H1 (cell line): ENCODE results near the gene PCBP4. TPM values are rescaled to one million over a fixed set of nuclear protein-coding genes. Genes with fewer than 3 reads are reported as not detected.

Experiments
- CBX8 ChIP-seq: fragments of 300-800, 300-1000 bp; sonication (generic); IDR thresholded peaks from 2 replicates; pipeline ENCODE4 v1.7.1; 2016; ENCODE audit warnings: low read depth, low read length, borderline replicate concordance
- CHD2 ChIP-seq: IDR thresholded peaks from 2 replicates; pipeline ENCODE4 v1.6.1; 2012; ENCODE audit warnings: low read length, improper control_type of control experiment
- CTBP2 ChIP-seq: IDR thresholded peaks from 2 replicates; pipeline ENCODE4 v1.7.0; 2011; ENCODE audit warnings: borderline replicate concordance, mild to moderate bottlenecking, moderate library complexity, mixed read lengths, low read length; ENCODE audit not compliant: insufficient read depth, insufficient read length
- EGR1 ChIP-seq: IDR thresholded peaks from 2 replicates; pipeline ENCODE4 v1.6.1; 2011; ENCODE audit warnings: low read depth, low read length, borderline replicate concordance
- EP300 ChIP-seq, 2 experiments: IDR thresholded peaks; 1 replicate in 1 of 2; 2 replicates in 1 of 2; pipeline ENCODE4 v1.6.1; 2011 to 2012; ENCODE audit warnings: low read depth in 2 of 2, low read length in 2 of 2, mild to moderate bottlenecking in 2 of 2, borderline replicate concordance in 1 of 2, inconsistent platforms in 1 of 2, moderate library complexity in 1 of 2
- EZH2 ChIP-seq: fragments of 200-600 bp; sonication (generic); IDR thresholded peaks from 2 replicates; pipeline ENCODE4 v1.7.1; 2012; ENCODE audit warnings: low read depth, mild to moderate bottlenecking, moderate library complexity, low read length, inconsistent platforms; ENCODE audit not compliant: severe bottlenecking
- HDAC2 ChIP-seq, 2 experiments: fragments of 300-600 bp in 1 of 2; sonication (generic) in 1 of 2; IDR thresholded peaks; 2 replicates each; pipeline ENCODE4 v1.6.1; 2011 to 2012; ENCODE audit warnings: low read depth in 2 of 2, low read length in 2 of 2, mild to moderate bottlenecking in 2 of 2, moderate library complexity in 2 of 2, borderline replicate concordance in 1 of 2, inconsistent platforms in 1 of 2
- JUND ChIP-seq: IDR thresholded peaks from 2 replicates; pipeline ENCODE4 v1.6.1; 2011; ENCODE audit warnings: mild to moderate bottlenecking, improper control_type of control experiment, low read length
- KDM1A ChIP-seq: fragments of 200-600, 300-600 bp; sonication (generic); IDR thresholded peaks from 2 replicates; pipeline ENCODE4 v1.7.1; 2016; ENCODE audit warnings: mild to moderate bottlenecking, low read length, borderline replicate concordance
- NRF1 ChIP-seq: IDR thresholded peaks from 2 replicates; pipeline ENCODE4 v1.6.1; 2011; ENCODE audit warnings: mild to moderate bottlenecking, low read depth, low read length, improper control_type of control experiment
- PHF8 ChIP-seq: fragments of 200-600 bp; sonication (generic); conservative IDR thresholded peaks from 2 replicates; pipeline ENCODE4 v1.7.1; 2012; ENCODE audit warnings: low read depth, mild to moderate bottlenecking, inconsistent platforms, low read length, moderate library complexity
- POLR2AphosphoS5 ChIP-seq: IDR thresholded peaks from 2 replicates; pipeline ENCODE4 v1.6.1; 2011; ENCODE audit warnings: low read depth, low read length
- RAD21 ChIP-seq, 2 experiments: IDR thresholded peaks in 1 of 2; conservative IDR thresholded peaks in 1 of 2; 2 replicates each; pipeline ENCODE4 v1.6.1; 2011; ENCODE audit warnings: low read depth in 2 of 2, low read length in 2 of 2, improper control_type of control experiment in 1 of 2, inconsistent platforms in 1 of 2, mild to moderate bottlenecking in 1 of 2, moderate library complexity in 1 of 2
- RFX5 ChIP-seq: IDR thresholded peaks from 2 replicates; pipeline ENCODE4 v1.6.1; 2011; ENCODE audit warnings: low read depth, low read length, improper control_type of control experiment, borderline replicate concordance
- RXRA ChIP-seq: IDR thresholded peaks from 2 replicates; pipeline ENCODE4 v1.6.1; 2011; ENCODE audit warnings: low read depth, mild to moderate bottlenecking, low read length, moderate library complexity; ENCODE audit not compliant: insufficient read depth
- TCF12 ChIP-seq: IDR thresholded peaks from 2 replicates; pipeline ENCODE4 v1.6.1; 2011; ENCODE audit warnings: low read depth, mild to moderate bottlenecking, low read length
- polyA plus RNA-seq, 7 experiments: library from polyadenylated mRNA; depleted of rRNA in 3 of 7; stranded (reverse) in 5 of 7; unstranded in 2 of 7; fragments of >200 nt in 5 of 7; fragments of 200-250 nt in 2 of 7; gene quantifications; 1 replicate in 5 of 7; 2 replicates in 1 of 7; 4 replicates in 1 of 7; pipeline versions ENCODE4 v1.2.1 to v1.2.3, GENCODE V29; 2011 to 2013; ENCODE audit warnings: missing spikeins in 2 of 7, mixed read lengths in 2 of 7
- total RNA-seq: library from RNA; stranded (reverse); fragmentation: NEBNext Ultra II Directional; extraction: Animal tissue kit (Norgen Biotek cat#: 25700); gene quantifications from 2 replicates; pipeline ENCODE4 v1.2.1, GENCODE V29; 2021
- TF ChIP-seq, protein P1 (sequence below), 3 experiments: IDR thresholded peaks; 1 replicate in 2 of 3; 2 replicates in 1 of 3; pipeline versions ENCODE4 v1.5.1 to v1.6.1; 2011; ENCODE audit warnings: low read length in 3 of 3, mild to moderate bottlenecking in 3 of 3, inconsistent platforms in 2 of 3, low read depth in 1 of 3, moderate library complexity in 1 of 3; ENCODE audit not compliant: insufficient read depth in 1 of 3; ENCODE audit errors: control extremely low read depth in 1 of 3
- TF ChIP-seq, protein P2 (sequence below): IDR thresholded peaks from 2 replicates; pipeline ENCODE4 v1.6.1; 2011; ENCODE audit warnings: low read depth, mild to moderate bottlenecking, low read length; ENCODE audit not compliant: insufficient read depth

Gene PCBP4
- total and polyA plus RNA-seq, 2 of the 8 experiments (the other 6 are each of a cell fraction or from before 2014, with no cell fraction given) = 16.4 to 34.1 TPM

DNA sequence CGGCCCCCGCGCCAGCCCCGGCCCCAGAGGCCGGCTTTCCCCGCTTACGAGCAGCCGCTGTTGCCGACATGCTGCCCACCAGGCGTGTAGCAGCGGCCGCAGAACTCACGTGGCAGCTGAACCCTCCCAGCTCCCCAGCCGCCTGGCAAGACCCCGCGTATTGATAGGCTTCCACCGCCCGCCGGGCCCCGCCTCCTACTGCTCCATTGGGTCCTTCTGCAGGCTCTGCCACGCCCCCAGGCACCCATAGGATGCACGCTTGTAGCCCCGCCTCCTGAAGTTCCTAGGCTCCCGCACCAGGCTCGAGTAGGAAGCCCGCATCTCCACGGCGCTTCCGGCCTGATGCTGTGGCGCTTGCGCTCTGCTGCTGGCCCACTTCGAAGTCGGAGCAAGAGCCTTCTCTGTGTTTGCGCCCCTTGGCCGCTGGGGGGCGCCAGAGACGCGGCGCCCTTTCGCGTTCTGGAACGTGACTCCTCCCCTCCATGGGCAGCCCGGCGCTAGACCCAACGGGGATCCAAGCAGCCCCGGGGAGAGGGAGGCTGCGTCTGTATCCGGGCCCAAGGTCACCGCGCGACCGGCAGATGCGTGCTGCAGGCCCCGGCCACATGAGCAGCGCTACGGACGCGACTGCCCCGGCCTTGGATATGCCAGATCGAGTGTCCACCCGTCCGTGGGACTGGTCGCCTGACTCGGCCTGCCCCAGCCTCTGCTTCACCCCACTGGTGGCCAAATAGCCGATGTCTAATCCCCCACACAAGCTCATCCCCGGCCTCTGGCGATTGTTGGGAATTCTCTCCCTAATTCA, 25.3 kb downstream of the PCBP4 start, which contains the start of the genes PARP3 and RRP9 (continued):
- TF ChIP-seq RXRA (0 out of 2 replicates have a peak, but pooled peaks have one; percentile 65), RFX5 (no peak), CTBP2 (no peak), EZH2 (no peak), JUND (no peak), PHF8 (peak; percentile 86), HDAC2 (IDR thresholded peaks at IDR 0.05; ENCODE audit: borderline replicate concordance in 1 of 2, low read depth in 2 of 2, low read length in 2 of 2) (peak in 1 of 2 experiments; percentile 89; a peak in 2 of 4 replicates), POLR2AphosphoS5 (peak; percentile 54; the same call in 1 of the 2 replicates), TCF12 (no peak), RAD21 (IDR thresholded peaks at IDR 0.05 in 1 of 2, conservative IDR thresholded peaks at IDR 0.05 in 1 of 2; ENCODE audit: low read depth in 2 of 2, low read length in 2 of 2) (peak; percentile 84 to 90), NRF1 (peak; percentile 54), CHD2 (no peak), KDM1A (no peak), EGR1 (0 out of 2 replicates have a peak, but pooled peaks have one; percentile 19), CBX8 (no peak), EP300 (IDR thresholded peaks at IDR 0.05; ENCODE audit: borderline replicate concordance in 1 of 2, low read depth in 2 of 2, low read length in 2 of 2) (no peak)
- TF ChIP-seq, protein P1, sequence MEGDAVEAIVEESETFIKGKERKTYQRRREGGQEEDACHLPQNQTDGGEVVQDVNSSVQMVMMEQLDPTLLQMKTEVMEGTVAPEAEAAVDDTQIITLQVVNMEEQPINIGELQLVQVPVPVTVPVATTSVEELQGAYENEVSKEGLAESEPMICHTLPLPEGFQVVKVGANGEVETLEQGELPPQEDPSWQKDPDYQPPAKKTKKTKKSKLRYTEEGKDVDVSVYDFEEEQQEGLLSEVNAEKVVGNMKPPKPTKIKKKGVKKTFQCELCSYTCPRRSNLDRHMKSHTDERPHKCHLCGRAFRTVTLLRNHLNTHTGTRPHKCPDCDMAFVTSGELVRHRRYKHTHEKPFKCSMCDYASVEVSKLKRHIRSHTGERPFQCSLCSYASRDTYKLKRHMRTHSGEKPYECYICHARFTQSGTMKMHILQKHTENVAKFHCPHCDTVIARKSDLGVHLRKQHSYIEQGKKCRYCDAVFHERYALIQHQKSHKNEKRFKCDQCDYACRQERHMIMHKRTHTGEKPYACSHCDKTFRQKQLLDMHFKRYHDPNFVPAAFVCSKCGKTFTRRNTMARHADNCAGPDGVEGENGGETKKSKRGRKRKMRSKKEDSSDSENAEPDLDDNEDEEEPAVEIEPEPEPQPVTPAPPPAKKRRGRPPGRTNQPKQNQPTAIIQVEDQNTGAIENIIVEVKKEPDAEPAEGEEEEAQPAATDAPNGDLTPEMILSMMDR (IDR thresholded peaks at IDR 0.05; ENCODE audit: control extremely low read depth in 1 of 3, insufficient read depth in 1 of 3, low read depth in 1 of 3, low read length in 3 of 3) = peak in 2 of 3 experiments; percentile 97; a peak in 3 of 4 replicates
- TF ChIP-seq, protein P2, sequence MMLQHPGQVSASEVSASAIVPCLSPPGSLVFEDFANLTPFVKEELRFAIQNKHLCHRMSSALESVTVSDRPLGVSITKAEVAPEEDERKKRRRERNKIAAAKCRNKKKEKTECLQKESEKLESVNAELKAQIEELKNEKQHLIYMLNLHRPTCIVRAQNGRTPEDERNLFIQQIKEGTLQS = peak; percentile 27; the same call in 1 of the 2 replicates
